IPS-NIHi7 (cell line): ENCODE data around the gene COL4A2.
A peak's percentile ranks its signal among the peaks of the same experiment; 100 is the strongest.

Source experiments
- DNase-seq: peaks from one replicate; pipeline ENCODE4 v3.0.0; 2012; ENCODE audit warnings: mixed read lengths; ENCODE audit errors: extremely low spot score

COL4A2 gene

DNA sequence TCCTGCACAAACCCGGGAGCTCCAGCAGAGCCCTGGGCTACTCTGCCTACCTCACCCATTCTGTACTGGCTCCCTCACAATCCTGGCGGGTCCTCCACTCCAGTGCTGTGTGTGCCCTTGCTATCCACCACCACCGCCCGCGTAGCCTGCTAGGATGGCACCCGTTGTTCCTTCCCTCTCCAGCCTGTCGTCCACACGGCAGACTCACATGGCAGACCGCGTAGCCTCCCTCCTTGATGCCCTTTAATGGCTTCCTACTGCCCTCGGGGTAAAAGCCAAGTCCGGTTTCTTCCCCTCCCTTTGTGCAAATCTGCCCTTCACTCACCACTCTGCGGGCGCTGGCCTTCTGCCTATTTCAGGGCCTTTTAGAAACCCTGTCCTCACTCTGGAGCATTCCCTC, 147.9 kb downstream of the COL4A2 start:
- no peak for DNase-seq

GRCh38 chr13:110455444-110455843, 148.4 kb downstream of the COL4A2 start:
- no peak for DNase-seq

DNA sequence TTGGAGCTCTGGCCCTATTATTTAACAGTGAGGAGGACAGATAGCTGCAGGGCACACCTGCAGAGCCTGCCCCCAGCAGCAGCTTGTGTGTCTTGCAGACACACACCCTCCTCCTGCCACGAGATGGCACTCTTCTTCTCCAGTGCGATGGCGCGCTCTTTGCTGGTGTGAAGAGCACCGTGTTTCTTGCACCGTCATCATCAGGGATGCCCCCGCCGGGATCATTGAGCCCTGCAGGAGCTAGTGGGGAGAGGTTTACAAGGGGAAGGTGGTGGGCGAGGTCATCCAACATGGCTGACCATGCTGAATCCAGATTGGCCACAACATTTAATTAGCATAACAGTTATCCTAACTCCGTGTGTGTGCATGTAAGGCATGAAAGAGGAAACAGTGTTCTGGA, 148.9 kb downstream of the COL4A2 start:
- DNase-seq = peak; percentile 95

- DNase-seq = no peak
Measured at GRCh38 chr13:110456550-110456949, 149.5 kb downstream of the COL4A2 start.

- DNase-seq = no peak
Measured at GRCh38 chr13:110457361-110457760, 150.3 kb downstream of the COL4A2 start.

- no peak for DNase-seq
Measured at GRCh38 chr13:110458017-110458416, 150.9 kb downstream of the COL4A2 start.

GRCh38 chr13:110458594-110459365, 151.7 kb downstream of the COL4A2 start:
- DNase-seq = no peak

DNA sequence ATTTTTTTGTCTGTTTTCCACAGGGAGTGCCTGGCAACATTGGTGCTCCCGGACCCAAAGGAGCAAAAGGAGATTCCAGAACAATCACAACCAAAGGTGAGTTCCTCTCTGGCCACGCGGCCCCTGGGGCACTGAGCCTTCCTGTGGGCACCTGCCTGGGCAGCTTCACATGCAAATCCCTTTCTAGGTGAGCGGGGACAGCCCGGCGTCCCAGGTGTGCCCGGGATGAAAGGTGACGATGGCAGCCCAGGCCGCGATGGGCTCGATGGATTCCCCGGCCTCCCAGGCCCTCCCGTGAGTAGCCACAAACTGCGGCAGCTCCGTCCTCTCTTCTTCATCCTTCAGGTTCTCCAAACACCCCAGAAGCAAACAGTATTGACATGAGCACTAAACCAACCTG, 155.0 kb downstream of the COL4A2 start:
- no peak for DNase-seq

- DNase-seq = no peak
Measured at GRCh38 chr13:110463156-110463555, 156.1 kb downstream of the COL4A2 start.

GRCh38 chr13:110463871-110464510, 156.9 kb downstream of the COL4A2 start:
- DNase-seq = no peak

DNA sequence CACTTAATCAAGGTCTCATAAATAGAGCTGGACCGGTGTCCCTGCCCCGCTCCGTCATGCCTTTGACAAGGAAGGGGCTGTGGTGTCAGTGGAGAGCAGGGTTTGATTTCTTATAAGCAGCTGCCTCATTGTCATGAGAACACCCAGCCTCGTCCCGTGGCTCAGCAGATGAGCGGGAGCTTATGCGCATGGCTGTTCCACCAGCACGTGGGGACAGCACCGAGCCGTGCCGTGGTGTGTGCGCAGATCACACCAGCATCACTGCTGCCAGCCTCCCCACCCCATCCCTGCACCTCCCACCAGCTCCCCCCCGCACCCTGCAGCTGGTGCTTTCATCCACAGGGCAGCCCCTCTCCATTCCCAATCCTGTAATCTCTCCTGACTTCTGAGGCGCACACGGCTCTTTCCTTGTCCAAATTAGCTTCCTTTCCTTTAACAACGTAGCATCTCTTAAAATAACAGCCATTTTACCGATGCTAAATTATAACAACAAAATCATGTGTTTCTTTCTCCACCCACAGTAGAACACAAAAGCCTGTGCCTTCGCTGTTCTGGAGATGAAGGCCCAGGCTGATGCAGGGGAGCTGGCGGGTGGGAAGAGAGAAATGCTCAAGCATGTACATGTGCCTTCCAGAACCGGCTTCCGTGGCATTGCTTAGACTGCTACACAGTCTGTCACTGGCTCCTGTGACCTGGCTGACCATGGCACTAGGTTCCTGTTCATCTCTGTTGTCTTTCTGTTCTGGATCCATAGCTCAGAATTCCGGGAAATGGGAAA, 157.7 kb downstream of the COL4A2 start:
- no peak for DNase-seq

GRCh38 chr13:110465696-110466095, 158.6 kb downstream of the COL4A2 start:
- no peak for DNase-seq

DNA sequence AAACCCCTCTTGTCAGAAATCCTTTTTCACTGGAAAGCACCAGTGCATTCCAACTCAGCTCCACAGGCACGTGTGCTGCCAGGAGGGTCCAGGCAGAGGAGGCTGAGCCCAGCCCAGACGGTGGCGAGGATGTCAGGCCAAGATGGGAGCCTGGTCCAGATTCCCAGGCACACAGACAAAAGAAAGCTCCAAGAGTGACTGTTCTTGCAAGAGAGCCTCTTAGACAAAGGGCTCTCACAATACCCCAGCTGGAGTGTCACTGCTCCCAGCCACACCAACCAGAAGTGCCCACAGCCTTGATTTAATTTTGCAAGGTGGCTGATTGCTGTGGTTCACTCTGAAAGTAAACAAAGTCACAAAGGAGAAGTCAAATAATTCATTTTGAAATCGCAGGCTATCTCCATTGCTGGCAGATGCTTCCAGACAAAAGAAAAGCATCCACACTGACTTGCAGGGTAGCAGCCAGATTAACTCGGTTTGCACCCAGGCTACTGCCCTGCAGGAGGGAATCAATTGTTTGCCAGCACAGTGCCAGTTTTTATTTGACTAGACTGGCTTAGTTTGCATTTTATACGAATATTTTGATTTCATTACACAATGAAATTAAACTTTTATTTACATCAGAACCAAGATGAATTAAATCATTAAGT, 159.3 kb downstream of the COL4A2 start:
- no peak for DNase-seq

DNA sequence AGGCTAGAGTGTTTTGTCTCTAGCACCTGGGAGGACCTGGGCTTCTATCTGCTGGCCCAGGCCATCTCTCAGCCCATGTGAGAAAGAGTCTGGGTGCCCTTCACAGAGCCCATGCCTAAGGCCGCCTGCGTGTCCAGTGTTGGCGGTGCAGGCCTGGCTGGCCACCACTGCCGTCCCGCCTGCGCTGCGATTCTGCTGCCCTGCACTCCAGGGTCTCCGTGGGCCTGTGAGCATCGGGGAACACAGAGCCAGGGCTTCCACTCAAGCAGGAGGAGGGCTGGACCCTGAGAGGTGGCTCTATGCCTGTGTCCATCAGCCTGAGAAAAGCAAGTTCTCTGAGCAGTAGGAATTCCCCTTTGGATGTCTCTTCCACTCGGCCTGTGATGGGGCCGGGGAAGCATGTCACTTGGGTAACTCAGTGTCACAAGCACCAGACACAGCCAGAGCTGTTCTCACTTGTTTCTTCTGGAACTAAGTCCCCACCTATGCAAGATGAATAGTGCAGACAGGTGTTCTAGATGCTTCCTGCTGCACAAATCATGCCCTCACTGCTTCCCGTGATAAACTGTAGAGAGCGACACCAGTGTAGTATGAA, 160.5 kb downstream of the COL4A2 start:
- no peak for DNase-seq

GRCh38 chr13:110468986-110469495, 162.0 kb downstream of the COL4A2 start:
- DNase-seq = no peak

DNA sequence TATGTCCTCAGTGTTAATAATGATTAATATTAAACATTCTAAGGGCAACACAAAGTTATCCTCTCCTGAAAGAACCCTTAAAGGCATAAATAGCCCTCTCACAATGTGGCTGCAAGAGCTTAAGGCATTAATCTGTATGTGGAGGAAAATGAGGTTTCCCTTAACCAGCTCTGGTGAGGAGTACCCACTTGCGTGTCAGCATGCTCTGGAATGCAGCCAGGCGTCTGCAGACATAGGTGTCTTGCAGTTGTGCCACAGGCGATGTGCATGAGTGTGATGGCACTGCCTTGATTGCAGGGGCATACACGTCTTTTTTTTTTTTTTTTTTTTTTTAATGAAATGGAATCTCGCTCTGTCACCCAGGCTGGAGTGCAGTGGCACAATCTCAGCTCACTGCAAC, 162.5 kb downstream of the COL4A2 start:
- no peak for DNase-seq

GRCh38 chr13:110470272-110471009, 163.4 kb downstream of the COL4A2 start:
- DNase-seq = no peak

GRCh38 chr13:110471156-110471832, 164.2 kb downstream of the COL4A2 start:
- DNase-seq = no peak

- no peak for DNase-seq
Measured at GRCh38 chr13:110471833-110472162, 164.7 kb downstream of the COL4A2 start.

GRCh38 chr13:110472904-110473563, 165.9 kb downstream of the COL4A2 start:
- no peak for DNase-seq
